Glomerular endothelial cell (primary cell): ENCODE results near the gene SLC2A3. TPM values are rescaled to one million over a fixed set of nuclear protein-coding genes. Genes with fewer than 3 reads are reported as not detected.
A peak's percentile ranks its signal among the peaks of the same experiment; 100 is the strongest.
"Not testable (repeated sequence)": the region's sequence is repeated elsewhere in the genome, so short reads cannot be mapped to it uniquely, and the experiment has no call there.

Source experiments
- DNase-seq: peaks from one replicate; pipeline ENCODE4 v3.0.0-alpha.2; 2011; ENCODE audit warnings: low read depth, low spot score; ENCODE audit errors: extremely low read depth
- total RNA-seq: library from RNA; depleted of rRNA; stranded (reverse); fragments of >200 nt; gene quantifications from 2 replicates; pipeline ENCODE4 v1.2.3, GENCODE V29; 2015

Gene SLC2A3
- total RNA-seq, 1 donor from 2014 or later, result 25.8 TPM

DNA sequence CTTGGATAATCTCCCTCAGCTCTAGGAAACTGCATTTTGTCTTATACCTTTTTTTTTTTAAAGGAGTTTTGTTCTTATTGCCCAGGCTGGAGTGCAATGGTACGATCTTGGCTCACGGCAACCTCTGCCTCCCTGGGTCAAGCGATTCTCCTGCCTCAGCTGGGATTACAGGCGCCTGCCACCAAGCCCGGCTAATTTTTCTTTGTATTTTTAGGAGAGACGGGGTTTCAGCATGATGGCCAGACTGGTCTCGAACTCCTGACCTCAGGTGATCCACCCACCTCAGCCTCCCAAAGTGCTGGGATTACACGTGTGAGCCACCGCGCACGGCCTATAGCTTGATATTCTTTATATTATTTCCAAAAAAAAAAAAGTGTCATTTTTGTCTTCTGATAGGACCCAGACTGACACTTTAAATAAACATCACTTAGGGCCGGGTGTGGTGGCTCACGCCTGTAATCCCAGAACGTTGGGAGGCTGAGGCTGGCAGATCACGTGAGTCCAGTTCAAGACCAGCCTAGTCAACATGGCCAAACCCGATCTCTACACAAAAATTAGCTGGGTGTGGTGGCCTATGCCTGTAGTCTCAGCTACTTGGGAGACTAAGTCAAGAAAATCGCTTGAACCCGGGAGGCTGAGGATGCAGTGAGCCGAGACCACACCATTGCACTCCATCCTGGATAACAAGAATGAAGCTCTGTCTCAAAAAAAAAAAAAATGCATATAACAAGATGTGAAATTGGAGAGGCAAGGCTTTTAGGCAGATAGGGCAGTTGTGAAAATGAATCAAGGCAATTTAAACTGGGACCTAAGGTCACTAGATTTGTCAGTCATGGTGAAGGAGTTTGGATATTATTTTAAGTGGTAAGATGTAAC is 18.4 kb downstream of the SLC2A3 start:
- DNase-seq, result no peak

DNA sequence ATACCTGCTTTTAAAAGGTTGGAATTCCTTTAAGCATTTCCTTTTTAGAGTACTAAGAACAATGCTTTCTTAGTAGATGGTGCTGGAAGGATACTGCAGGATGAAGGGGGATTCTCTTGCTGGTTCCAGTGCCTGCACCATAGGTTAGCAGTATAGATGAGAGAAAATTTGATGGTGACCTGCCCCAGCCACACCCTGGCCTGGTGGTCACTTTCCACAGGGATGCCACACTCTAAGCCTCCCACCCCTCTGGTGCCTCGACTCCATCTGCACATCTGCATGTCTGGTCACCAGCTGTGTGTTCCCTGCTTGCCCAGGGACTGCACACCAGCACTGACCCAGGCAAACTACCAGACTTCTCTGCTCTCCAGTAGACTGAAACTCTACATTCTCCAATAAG is 19.1 kb downstream of the SLC2A3 start:
- no peak for DNase-seq

DNA sequence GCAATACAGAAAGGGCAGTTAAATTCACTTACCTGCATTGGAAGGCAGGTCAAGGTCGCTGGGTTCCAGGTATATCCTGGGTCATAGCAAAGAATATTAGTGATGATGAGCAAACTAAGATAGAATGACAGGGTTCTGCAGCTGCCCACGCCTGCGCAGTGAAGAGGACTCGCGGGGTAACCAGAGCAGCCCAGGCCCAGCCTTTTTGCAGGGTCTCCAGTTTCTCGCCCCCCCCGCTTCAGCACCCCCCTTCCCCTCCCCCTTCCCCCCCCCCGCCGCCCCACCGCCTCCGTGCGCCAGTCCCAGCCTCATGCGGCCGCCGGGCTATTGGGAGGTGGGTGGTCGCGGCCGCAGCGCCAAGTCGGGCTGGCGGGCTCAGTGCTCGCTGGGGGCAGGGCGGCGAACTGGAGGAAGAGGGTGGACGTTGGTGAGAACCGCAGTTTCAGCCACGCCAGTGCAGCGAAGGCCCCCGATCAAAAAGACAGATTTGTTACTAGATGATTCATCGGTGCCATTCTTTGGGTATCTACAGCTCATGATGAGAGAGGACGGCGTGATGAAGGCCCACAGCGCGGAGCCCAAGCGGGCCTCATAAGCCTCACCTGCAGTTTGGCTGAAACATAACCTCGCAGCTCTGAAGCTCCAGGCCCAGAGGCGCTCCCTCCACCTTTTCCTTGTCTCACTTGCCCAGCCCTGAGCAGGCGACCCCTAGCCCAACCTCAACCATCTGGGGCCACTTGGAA is 20.2 kb downstream of the SLC2A3 start:
- DNase-seq, result no peak

DNA sequence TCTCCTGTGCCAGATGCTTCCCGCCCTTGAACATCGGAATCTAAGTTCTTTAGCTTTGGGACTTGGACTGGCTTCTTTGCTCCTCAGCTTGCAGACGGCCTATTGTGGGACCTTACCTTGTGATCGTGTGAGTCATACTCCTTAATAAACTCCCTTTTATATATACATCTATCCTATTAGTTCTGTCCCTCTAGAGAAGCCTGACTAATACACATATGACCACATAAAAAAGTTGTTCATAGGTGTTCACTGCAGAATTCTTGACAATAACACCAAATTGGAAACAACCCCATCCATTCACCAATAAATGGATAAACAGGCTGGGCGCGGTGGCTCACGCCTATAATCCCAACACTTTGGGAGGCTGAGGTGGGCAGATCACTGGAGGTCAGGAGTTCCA is 25.9 kb downstream of the SLC2A3 start:
- not testable (repeated sequence) for DNase-seq

DNA sequence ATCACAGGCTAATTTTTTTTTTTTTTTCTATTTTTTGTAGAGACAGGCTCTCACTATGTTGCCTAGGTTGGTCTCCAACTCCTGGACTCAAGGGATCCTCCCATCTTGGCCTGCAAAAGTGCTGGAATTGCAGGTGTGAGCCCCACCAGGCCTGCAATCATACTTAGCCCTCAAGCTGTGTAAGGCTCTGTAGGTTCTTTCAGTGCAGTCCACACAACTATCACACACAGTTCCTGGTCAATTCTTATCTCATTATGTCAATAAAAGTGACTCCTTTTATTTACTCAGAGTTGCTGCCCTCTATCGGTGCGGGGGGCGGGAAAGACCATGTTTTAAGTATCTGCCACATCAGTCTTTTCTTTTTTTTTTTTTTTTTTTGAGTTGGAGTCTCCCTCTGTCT is 29.0 kb downstream of the SLC2A3 start:
- DNase-seq, result peak; percentile 14

DNA sequence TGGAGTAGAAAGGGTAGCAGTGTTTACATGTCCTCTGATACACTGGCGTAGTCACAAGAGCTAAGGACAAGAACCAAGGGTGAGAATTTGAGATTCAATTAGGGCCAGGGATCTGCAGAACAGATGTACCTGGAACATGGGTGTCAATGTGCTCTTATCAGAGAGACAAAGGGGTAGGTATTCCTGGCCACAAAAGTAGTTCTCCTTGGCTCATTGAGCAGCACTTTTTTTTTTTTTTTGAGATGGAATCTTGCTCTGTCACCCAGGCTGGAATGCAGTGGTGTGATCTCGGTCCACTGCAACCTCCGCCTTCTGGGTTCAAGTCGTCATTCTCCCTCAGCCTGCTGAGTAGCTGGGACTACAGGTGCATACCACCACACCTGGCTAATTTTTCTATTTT is 29.7 kb downstream of the SLC2A3 start:
- DNase-seq, result not testable (repeated sequence)

DNA sequence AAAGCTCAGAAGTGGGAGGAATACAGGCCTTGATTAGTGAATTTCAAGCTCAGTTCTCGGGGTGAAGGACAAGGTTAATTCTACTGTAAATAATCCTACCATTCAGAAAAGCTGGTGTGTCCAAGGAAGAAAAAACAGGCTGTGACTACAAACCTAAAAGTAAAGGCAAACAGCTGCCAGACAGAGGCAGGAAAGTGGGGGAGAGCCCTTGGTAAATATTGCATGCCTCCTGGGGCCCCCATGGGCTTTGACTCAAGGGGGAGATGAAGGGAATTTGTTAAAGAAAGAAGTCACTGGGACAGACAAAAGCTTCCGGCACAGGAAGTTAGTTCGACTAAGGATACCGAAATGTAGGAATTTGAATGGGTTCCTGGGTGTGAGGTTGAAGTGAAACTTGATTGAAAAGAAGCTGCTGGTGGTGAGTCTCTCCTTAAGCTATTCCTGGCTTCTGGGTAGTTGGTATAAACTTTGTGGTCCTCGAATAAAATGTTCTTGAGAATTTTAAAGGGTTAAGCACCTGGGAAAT is 30.3 kb downstream of the SLC2A3 start:
- DNase-seq, result not testable (repeated sequence)

DNA sequence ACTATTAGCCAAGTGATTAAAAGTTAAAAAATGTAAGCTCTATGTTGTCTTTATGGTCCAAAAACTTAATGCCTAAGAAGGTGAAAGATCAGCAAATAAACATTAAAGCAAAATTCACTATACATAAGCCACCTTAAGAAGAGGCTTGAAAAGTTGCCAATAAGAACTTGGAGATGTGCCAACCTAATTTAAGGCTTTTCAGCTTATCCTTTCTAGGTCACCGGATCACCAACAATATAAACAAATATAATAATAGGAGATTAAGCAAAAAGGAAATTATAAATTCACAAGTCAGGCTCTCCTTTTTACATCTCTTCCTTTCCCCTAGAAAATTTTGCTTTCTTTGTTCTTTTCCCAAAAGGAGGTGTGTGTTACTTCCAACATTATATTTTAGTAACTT is 30.9 kb downstream of the SLC2A3 start:
- DNase-seq, result peak; percentile 63

DNA sequence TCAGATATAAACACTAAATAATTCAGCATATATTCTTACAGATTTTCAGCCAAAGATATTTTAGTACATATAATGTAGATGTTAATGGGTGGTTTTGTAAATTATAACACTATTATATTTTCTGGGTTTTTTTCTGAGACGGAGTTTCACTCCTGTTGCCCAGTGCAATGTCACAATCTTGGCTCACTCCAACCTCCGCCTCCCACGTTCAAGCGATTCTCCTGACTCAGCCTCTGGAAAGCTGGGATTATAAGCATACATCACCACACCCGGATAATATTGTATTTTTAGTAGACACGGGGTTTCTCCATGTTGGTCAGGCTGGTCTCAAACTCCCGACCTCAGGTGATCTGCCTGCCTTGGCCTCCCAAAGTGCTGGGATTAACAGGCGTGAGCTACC is 33.6 kb downstream of the SLC2A3 start:
- DNase-seq, result not testable (repeated sequence)

DNA sequence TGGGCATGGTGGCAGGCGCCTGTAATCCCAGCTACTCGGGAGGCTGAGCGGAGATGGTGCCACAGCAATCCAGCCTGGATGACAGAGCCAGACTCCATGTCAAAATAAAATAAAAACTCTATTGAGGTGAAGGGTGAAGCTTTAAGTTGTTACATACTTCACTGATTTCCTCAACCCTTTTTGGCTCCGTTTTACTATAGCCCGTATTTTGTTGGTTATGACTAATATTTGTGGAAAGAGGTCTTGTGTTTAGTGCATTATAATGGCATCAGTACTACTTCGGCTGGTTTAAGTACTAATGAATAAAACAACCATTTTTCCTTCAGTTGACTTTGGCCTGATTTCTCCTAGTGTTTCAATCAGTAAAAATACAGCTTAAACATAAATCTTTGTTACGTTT is 36.2 kb downstream of the SLC2A3 start:
- no peak for DNase-seq

DNA sequence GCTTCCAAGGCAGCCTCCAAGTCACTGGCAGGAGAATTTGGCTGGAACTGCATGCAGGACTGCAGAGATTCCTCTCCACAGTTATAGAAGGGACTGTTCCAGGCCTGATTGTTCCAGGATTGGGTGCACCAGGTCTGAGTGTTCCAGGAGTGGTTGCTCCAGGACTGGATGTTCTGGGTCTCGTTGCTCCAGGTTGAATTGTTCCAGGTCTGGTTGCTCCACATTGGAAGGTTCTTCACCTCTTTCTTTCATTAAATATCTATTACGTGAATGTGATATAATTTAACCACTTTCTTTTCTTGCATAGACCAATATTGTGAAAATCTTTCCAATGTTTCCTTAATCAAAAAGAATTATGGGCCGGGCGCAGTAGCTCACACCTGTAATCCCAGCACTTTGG is 39.3 kb downstream of the SLC2A3 start:
- not testable (repeated sequence) for DNase-seq

DNA sequence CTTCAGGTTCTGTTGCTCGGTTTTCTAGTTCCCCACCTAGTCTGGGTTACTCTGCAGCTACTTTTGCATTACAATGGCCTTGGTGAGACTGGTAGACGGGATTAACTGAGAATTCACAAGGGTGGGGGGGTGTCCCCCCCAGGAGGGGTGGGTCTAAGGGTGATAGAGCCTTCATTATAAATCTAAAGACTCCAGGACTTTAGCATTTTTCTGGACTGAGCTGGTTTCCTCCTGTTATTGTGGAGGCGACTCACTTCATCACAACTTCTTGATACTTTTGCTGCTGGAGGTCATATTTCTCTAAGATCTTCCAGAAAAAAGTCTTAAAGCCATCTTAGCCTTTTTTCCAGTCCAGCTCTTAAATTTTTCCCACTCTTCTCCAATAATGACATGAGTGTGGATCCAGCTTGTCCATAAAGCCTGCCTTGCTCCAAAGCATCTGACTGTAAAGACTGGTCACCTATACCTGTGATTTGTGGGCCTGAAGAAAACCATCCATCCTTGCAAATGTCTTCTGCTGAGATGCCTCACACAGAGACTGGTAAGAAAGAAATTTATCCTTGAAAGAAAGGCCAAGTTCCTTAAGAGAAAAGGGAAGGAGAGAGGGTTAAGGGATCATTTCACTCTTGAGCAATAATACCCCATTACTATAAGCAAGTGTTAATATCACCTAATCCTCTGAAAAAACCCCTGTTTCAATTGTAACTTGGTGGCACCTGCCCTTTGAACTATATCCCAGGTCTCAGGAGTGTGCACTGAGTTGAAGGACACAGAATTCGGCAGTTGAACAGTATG is 43.6 kb downstream of the SLC2A3 start:
- no peak for DNase-seq

DNA sequence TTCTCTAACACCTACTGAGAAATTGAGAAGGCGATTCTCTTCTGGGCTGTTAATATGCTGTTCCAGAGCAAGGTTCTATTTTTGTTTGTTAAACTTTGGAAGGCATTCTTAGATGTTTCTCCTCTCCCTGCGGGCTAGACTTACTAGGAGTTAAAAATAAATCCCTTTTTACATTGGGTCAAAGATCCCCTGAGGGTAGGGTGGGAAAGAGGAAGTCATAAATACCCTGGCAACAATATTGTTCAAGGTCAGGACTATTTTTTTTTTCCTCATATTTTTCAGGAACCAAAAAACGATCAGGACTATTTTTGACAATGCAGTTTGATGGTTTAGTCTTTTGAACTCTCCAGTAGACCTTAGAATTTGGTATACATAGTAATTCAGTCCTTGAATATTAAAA is 51.3 kb downstream of the SLC2A3 start:
- DNase-seq, result no peak

DNA sequence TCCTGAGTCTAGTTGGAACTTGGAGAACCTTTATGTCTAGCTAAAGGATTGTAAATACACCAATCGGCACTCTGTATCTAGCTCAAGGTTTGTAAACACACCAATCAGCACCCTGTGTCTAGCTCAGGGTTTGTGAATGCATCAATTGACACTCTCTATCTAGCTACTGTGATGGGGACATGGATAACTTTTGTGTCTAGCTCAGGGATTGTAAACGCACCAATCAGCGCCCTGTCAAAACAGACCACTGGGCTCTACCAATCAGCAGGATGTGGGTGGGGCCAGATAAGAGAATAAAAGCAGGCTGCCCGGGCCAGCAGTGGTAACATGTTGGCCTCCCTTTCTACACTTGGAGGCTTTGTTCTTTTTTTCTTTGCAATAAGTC is 54.3 kb downstream of the SLC2A3 start:
- not testable (repeated sequence) for DNase-seq

DNA sequence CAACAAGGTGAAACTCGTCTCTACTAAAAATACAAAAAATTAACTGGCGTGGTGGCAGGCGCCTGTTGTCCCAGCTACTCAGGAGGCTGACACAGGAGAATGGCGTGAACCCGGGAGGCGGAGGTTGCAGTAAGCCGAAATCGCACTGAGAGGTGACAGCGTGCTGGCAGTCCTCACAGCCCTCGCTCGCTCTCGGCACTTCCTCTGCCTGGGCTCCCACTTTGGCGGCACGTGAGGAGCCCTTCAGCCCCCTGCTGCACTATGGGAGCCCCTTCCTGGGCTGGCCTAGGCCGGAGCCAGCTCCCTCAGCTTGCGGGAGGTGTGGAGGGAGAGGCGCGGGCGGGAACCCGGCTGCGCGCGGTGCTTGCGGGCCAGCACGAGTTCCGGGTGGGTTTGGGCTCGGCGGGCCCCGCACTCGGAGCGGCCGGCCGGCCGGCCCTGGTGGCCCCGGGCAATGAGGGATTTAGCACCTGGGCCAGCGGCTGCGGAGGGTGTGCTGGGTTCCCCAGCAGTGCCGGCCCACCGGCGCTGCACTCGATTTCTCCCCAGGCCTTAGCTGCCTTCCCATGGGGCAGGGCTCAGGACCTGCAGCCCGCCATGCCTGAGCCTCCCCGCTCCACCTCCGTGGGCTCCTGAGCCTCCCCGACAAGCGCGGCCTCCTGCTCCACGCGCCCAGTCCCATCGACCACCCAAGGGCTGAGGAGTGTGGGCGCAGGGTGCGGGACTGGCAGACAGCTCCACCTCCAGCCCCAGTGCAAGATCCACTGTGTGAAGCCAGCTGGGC is 54.8 kb downstream of the SLC2A3 start:
- DNase-seq, result not testable (repeated sequence)

DNA sequence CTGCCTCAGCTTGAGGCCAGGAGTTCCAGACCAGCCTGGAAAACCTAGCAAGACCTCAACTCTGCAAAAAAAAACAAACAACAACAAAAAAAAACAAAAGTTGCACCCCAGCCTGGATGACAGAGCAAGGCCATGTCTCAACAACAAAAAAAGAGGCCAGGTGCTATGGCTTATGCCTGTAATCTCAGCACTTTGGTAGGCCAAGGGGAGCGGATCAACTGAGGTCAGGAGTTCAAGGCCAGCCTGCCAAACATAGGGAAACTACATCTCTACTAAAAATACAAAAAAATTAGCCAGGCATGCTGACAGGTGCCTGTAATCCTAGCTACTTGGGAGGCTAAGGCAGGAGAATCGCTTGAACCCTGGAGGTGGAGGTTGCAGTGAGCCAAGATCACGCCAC is 56.7 kb downstream of the SLC2A3 start:
- DNase-seq, result no peak

DNA sequence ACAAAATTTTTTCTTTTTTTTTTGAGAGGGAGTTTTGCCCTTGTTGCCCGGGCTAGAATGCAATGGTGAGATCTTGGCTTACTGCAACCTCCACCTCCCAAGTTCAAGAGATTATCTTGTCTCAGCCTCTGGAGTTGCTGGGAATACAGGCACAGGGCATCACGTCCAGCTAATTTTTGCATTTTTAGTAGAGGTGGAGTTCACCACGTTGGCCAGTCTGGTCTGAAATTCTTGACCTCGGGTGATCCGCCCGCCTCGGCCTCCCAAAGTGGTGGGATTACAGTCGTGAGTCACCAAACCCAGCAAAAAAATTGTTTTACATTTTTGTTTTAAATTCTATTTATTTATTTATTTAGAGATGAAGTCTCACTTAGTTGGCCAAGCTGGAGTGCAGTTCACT is 58.6 kb downstream of the SLC2A3 start:
- DNase-seq, result no peak

DNA sequence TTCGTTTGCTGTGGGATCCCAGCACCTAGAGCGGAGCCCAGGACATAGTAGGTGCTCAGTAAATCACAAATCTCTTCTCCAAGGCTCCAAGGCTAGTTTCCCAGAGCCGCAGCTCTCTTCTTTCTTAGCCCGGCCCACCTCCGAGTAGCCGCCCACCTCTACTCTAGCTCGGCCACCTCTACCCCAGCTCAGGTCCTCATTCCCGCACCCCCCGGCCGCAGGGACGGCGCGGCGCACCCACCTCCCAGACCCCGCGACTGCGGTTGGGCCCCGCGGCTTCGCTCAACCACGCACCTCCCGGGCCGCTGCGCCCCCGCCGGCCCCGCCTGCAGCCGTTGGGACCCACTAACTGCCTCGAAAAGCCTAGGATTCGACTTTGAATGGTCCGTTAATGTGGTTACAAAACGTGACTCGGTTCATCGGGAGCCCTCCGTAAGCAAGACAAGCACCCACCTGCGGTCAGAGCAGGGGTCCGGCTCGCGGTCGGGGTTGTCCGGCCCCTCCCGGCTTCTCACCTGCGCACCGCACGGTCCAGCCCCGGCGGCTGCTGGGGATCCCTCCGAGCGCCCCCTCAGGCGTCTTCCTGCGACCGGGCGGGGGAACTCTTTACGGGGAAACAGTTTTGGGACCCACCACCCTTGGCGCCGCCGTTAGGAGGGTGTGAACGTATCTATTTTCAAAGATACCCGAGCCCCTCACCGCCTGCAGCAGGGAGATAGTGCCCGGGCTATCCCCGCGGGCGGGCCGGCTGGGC is 63.2 kb downstream of the SLC2A3 start, which contains the start of gene SLC2A14:
SLC2A14 (minus strand) TSS at position 350 of the 754 bp plus-strand sequence. CDS start 3,035 bp downstream, outside the sequence.
- DNase-seq, result no peak

DNA sequence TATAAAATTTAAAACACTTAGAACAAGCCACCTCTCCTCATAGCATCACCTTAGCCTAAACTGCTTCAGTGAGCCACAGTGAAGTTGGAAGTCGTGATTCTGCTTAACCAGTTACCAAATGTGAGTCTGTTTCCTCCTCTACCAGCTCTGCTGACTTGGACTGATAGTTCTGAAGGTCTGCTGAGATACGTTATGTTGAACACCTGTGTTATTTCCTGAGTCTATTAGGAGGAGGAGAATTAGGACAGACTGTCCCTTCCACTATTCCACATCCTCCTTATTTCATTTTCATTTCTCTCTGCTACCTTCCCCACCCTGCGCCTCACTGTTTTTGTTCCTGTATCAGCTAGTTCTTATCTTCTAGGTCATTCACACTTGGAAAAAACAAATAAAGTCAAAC is 65.7 kb downstream of the SLC2A3 start:
- DNase-seq, result no peak
